Panc1 (cell line): ENCODE data around the gene USH2A. TPM values are rescaled to one million over a fixed set of nuclear protein-coding genes. Genes with fewer than 3 reads are reported as not detected.

Experiments used
- ATAC-seq: fragments of 200-7000 bp; cut with Tn5 transposase; 2 replicates; pipeline ENCODE4 v1.9.1; 2020; ENCODE audit warnings: mild to moderate bottlenecking, moderate library complexity
- BruUV-seq: library from RNA; stranded (reverse); fragments of 400-500 nt; replicated peaks from 2 replicates; lab custom pipeline; 2021; lab: Mats Ljungman, UMichigan
- CTCF ChIA-PET: fragments of 300-600 bp; sonication (Branson Sonifier 250); formaldehyde crosslinking; loops from one replicate; lab custom pipeline; 2022; ENCODE audit warnings: antibody characterized with exemption; lab: Charles Lee
- POLR2A ChIA-PET: fragments of 300-600 bp; sonication (Branson Sonifier 250); formaldehyde crosslinking; loops from one replicate; lab custom pipeline; 2022; ENCODE audit warnings: antibody characterized with exemption; lab: Charles Lee
- DNase-seq: peaks from one replicate; pipeline ENCODE4 v3.0.0-alpha.2; 2010; ENCODE audit warnings: low read depth, low spot score
- H3K27ac ChIP-seq: 2 replicates; pipeline ENCODE4 v1.5.1; 2011; ENCODE audit warnings: mild to moderate bottlenecking, low read length, inconsistent platforms
- H3K27me3 ChIP-seq: fragments of 200-500 bp; sonication (Bioruptor generic); 2 replicates; pipeline ENCODE4 v1.6.0; 2014; ENCODE audit warnings: low read length, inconsistent platforms; ENCODE audit not compliant: control insufficient read depth, insufficient read depth
- H3K36me3 ChIP-seq: fragments of 200-500 bp; sonication (Bioruptor generic); 2 replicates; pipeline ENCODE4 v1.5.1; 2014; ENCODE audit warnings: inconsistent platforms, mild to moderate bottlenecking, low read length, moderate library complexity; ENCODE audit not compliant: control insufficient read depth, insufficient read depth
- H3K4me1 ChIP-seq: 2 replicates; pipeline ENCODE4 v1.5.1; 2011; ENCODE audit warnings: inconsistent platforms, mild to moderate bottlenecking, low read length, moderate library complexity; ENCODE audit not compliant: control insufficient read depth, insufficient read depth
- H3K4me3 ChIP-seq, 2 experiments: 2 replicates each; pipeline ENCODE4 v1.5.1; 2011 to 2012; ENCODE audit warnings: low read depth in 2 of 2, low read length in 2 of 2, mild to moderate bottlenecking in 2 of 2, inconsistent platforms in 1 of 2, moderate library complexity in 1 of 2
- H3K9me3 ChIP-seq: fragments of 200-500 bp; sonication (Bioruptor generic); 2 replicates; pipeline ENCODE4 v1.5.1; 2014; ENCODE audit warnings: low read depth, mild to moderate bottlenecking, inconsistent platforms, low read length, moderate library complexity; ENCODE audit not compliant: control insufficient read depth, insufficient read depth
- POLR2AphosphoS5 ChIP-seq: IDR thresholded peaks from 2 replicates; pipeline ENCODE4 v1.6.1; 2012; ENCODE audit warnings: mild to moderate bottlenecking, low read depth, low read length, moderate library complexity
- SIN3A ChIP-seq: IDR thresholded peaks from 2 replicates; pipeline ENCODE4 v1.6.1; 2012; ENCODE audit warnings: low read depth, mild to moderate bottlenecking, low read length, moderate library complexity, borderline replicate concordance; ENCODE audit not compliant: insufficient read depth
- TCF7L2 ChIP-seq: IDR thresholded peaks from 2 replicates; pipeline ENCODE4 v1.6.1; 2011; ENCODE audit warnings: mild to moderate bottlenecking, low read depth, low read length, inconsistent platforms
- in situ Hi-C: cut with HindIII; loops from 2 replicates; pipeline ENCODE4 v1.10.0; 2016; ENCODE audit warnings: low sequenced_read_pairs, low pct_unique_long_range_greater_than_20kb
- intact Hi-C: fragments of 100-400 bp; cut with micrococcal nuclease; formaldehyde crosslinking; loops from one replicate; pipeline ENCODE4 v1.10.0; 2022; ENCODE audit not compliant: unreplicated experiment
- total RNA-seq: library from RNA; stranded (reverse); gene quantifications from one replicate; pipeline ENCODE4 v1.2.1, GENCODE V29; 2021; ENCODE audit not compliant: unreplicated experiment
- TF ChIP-seq, protein P1 (sequence below), 2 experiments: IDR thresholded peaks; 2 replicates each; pipeline ENCODE4 v1.6.1; 2011 to 2012; ENCODE audit warnings: low read depth in 2 of 2, control low read depth in 1 of 2, low read length in 1 of 2, mild to moderate bottlenecking in 1 of 2, moderate library complexity in 1 of 2; ENCODE audit not compliant: insufficient read depth in 1 of 2
- TF ChIP-seq, protein P2 (sequence below): fragments of 450-650 bp; IDR thresholded peaks from 2 replicates; pipeline ENCODE4 v1.5.1; 2017; ENCODE audit warnings: mild to moderate bottlenecking

Gene USH2A
- total RNA-seq, 1 experiment from 2014 or later: not detected

DNA sequence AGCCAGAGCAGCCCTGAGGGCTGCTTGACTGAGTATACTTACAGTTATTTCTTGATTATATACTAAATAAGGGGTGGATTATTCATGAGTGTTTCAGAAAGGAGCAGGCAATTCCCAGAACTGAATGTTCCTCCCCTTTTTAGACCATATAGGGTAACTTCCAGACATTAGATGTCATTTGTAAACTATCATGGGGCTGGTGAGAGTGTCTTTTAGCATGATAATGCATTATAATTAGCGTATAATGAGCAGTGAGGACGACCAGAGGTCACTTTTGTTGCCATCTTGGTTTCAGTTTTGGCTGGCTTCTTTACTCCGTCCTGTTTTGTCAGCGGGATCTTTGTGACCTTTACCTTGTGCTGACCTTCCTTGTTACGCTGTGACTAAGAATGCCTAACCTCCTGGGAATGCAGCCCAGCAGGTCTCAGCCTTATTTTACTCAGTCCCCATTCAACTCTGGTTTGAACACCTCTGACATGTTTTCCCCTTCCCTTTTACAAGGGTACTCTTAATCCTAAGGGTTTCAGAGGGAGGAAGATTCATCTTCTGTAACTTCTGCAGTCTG is 840.0 kb downstream of the USH2A start:
- POLR2A ChIA-PET: interaction anchor here (0.6 kb wide), 1 partner anchor 14 kb away, joined by 7 read pairs; no protein-coding TSS in a partner anchor
- CTCF ChIA-PET: no interaction called here
- TF ChIP-seq, protein P1, sequence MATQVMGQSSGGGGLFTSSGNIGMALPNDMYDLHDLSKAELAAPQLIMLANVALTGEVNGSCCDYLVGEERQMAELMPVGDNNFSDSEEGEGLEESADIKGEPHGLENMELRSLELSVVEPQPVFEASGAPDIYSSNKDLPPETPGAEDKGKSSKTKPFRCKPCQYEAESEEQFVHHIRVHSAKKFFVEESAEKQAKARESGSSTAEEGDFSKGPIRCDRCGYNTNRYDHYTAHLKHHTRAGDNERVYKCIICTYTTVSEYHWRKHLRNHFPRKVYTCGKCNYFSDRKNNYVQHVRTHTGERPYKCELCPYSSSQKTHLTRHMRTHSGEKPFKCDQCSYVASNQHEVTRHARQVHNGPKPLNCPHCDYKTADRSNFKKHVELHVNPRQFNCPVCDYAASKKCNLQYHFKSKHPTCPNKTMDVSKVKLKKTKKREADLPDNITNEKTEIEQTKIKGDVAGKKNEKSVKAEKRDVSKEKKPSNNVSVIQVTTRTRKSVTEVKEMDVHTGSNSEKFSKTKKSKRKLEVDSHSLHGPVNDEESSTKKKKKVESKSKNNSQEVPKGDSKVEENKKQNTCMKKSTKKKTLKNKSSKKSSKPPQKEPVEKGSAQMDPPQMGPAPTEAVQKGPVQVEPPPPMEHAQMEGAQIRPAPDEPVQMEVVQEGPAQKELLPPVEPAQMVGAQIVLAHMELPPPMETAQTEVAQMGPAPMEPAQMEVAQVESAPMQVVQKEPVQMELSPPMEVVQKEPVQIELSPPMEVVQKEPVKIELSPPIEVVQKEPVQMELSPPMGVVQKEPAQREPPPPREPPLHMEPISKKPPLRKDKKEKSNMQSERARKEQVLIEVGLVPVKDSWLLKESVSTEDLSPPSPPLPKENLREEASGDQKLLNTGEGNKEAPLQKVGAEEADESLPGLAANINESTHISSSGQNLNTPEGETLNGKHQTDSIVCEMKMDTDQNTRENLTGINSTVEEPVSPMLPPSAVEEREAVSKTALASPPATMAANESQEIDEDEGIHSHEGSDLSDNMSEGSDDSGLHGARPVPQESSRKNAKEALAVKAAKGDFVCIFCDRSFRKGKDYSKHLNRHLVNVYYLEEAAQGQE (IDR thresholded peaks at IDR 0.05; ENCODE audit: insufficient read depth in 1 of 2, low read depth in 2 of 2, low read length in 1 of 2): no peak
- TF ChIP-seq, protein P2, sequence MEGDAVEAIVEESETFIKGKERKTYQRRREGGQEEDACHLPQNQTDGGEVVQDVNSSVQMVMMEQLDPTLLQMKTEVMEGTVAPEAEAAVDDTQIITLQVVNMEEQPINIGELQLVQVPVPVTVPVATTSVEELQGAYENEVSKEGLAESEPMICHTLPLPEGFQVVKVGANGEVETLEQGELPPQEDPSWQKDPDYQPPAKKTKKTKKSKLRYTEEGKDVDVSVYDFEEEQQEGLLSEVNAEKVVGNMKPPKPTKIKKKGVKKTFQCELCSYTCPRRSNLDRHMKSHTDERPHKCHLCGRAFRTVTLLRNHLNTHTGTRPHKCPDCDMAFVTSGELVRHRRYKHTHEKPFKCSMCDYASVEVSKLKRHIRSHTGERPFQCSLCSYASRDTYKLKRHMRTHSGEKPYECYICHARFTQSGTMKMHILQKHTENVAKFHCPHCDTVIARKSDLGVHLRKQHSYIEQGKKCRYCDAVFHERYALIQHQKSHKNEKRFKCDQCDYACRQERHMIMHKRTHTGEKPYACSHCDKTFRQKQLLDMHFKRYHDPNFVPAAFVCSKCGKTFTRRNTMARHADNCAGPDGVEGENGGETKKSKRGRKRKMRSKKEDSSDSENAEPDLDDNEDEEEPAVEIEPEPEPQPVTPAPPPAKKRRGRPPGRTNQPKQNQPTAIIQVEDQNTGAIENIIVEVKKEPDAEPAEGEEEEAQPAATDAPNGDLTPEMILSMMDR: no peak
- TF ChIP-seq TCF7L2 (no peak), SIN3A (no peak)
- Histone ChIP-seq H3K4me3 (no peak overlapping the region), H3K4me1 (no peaks in the 10 kb centered on the region), H3K36me3 (peaks cover 14% of the 10 kb centered on the region), H3K9me3 (no peaks in the 10 kb centered on the region), H3K27me3 (no peaks in the 10 kb centered on the region), H3K27ac (no peak overlapping the region)
- DNase-seq (no peak), ATAC-seq (no peak)
- no TSS peak for BruUV-seq
- intact Hi-C loops: no loop called here
- in situ Hi-C loops: no loop called here

DNA sequence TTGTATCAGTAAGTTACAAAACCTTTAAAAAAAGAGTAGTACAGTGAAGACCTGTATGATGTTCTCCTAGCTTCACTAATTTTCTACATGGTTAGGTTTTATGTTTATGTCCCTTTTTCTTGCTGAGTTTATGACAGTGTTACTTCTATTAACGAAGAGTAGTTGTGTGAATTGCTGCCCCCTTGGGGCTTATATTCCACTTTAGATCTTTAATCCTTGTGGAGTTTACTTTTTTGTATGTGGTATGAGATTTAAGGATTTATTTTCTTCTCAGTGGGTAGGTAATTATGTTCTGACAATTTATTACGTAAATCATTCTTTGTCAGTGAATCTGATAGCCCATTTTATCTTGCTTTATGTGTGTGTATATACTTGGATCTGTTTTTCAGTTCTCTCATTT is 841.4 kb downstream of the USH2A start:
- TF ChIP-seq, protein P1 (IDR thresholded peaks at IDR 0.05; ENCODE audit: insufficient read depth in 1 of 2, low read depth in 2 of 2, low read length in 1 of 2): no peak
- TF ChIP-seq SIN3A (no peak), POLR2AphosphoS5 (no peak), TCF7L2 (no peak)
- TF ChIP-seq, protein P2: no peak; the same call in 1 of the 2 replicates
- in situ Hi-C loops: no loop called here
- no peaks in the 10 kb centered on the region for H3K4me1 ChIP-seq
- no peaks in the 10 kb centered on the region for H3K27me3 ChIP-seq
- intact Hi-C loops: no loop called here
- no peaks in the 10 kb centered on the region for H3K9me3 ChIP-seq
- DNase-seq: no peak
- no peak overlapping the region for H3K27ac ChIP-seq
- ChIA-PET CTCF (no interaction called here), POLR2A (no interaction called here)
- ATAC-seq: no peak
- BruUV-seq: no TSS peak
- H3K36me3 ChIP-seq: peaks cover 22% of the 10 kb centered on the region
- H3K4me3 ChIP-seq: no peak overlapping the region
